Measurements from ENCODE around the gene SMARCA1. TPM values are rescaled to one million over a fixed set of nuclear protein-coding genes. Genes with fewer than 3 reads are reported as not detected.

The SMARCA1 gene
- total and polyA plus RNA-seq, 2 experiments from 2014 or later: 30.1 to 51.8 TPM

GRCh38 chrX:129493643-129494042 is 29.6 kb downstream of the SMARCA1 start (continued):
- no peak for TF ChIP-seq JUNB (IDR thresholded peaks at IDR 0.05; ENCODE audit: unreplicated experiment)

DNA sequence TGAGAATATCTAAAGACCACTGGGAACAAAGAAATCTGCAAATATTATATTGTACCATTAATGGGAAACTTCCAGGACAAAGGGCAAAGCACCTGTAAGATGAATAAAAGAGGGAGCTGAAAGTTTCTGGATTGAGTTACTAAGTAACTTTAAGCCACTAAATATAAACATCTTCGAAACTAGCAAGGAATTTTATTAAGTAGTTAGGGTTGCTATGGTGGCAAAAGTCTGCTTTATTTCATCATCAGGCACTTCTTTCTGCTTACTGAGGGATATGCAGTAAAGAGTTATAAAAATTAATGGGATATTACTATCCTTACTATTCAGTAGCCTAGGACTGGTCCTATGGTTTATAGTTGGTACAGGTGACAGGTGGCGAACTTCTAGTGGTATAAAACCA is 33.0 kb downstream of the SMARCA1 start:
- peaks cover 51% of the 10 kb centered on the region for H3K36me3 Mint-ChIP-seq (ENCODE audit: low read depth)
- Histone ChIP-seq H3K27ac (ENCODE audit: low read depth) (no peak overlapping the region), H2AFZ (no peak overlapping the region), H3K4me1 (ENCODE audit: insufficient read depth) (no peaks in the 10 kb centered on the region), H3K79me2 (replicated peaks; ENCODE audit: insufficient read depth) (no peaks in the 10 kb centered on the region), H3K4me2 (no peak overlapping the region), H3K27me3 (ENCODE audit: insufficient read depth) (no peaks in the 10 kb centered on the region), H3F3A (replicated peaks; ENCODE audit: low read depth) (no peaks in the 10 kb centered on the region), H3K4me3 (no peak overlapping the region), H3K36me3 (ENCODE audit: insufficient read depth) (peaks cover 3% of the 10 kb centered on the region), H4K20me1 (replicated peaks; ENCODE audit: insufficient read depth) (no peaks in the 10 kb centered on the region), H3K9me2 (ENCODE audit: insufficient read depth) (no peaks in the 10 kb centered on the region)
- H3K4me3 Mint-ChIP-seq: no peak overlapping the region
- no peak overlapping the region for H3K27ac Mint-ChIP-seq
- H3K27me3 Mint-ChIP-seq (ENCODE audit: insufficient read depth, low read depth, poor library complexity): no peaks in the 10 kb centered on the region
- no peak for TF ChIP-seq ZNF114 (CRISPR knock-in tag; IDR thresholded peaks at IDR 0.05)
- TF ChIP-seq EZH2 (IDR thresholded peaks at IDR 0.05; ENCODE audit: low read depth, unreplicated experiment): no peak
- TF ChIP-seq CTCF (conservative IDR thresholded peaks at IDR 0.05; ENCODE audit: low read depth in 2 of 2): no peak
- no peak for TF ChIP-seq REST (IDR thresholded peaks at IDR 0.05; ENCODE audit: unreplicated experiment)
- no peak for TF ChIP-seq STAT1 (IDR thresholded peaks at IDR 0.05; ENCODE audit: unreplicated experiment)
- no peak for TF ChIP-seq NANOG (IDR thresholded peaks at IDR 0.05; ENCODE audit: borderline replicate concordance)
- no peak for TF ChIP-seq POLR2AphosphoS5 (IDR thresholded peaks at IDR 0.05; ENCODE audit: low read depth)
- TF ChIP-seq ZNF331 (CRISPR knock-in tag; IDR thresholded peaks at IDR 0.05; ENCODE audit: low read depth): no peak
- TF ChIP-seq, protein P1, sequence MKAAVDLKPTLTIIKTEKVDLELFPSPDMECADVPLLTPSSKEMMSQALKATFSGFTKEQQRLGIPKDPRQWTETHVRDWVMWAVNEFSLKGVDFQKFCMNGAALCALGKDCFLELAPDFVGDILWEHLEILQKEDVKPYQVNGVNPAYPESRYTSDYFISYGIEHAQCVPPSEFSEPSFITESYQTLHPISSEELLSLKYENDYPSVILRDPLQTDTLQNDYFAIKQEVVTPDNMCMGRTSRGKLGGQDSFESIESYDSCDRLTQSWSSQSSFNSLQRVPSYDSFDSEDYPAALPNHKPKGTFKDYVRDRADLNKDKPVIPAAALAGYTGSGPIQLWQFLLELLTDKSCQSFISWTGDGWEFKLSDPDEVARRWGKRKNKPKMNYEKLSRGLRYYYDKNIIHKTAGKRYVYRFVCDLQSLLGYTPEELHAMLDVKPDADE (IDR thresholded peaks at IDR 0.05): no peak
- no peak for TF ChIP-seq JUNB (IDR thresholded peaks at IDR 0.05; ENCODE audit: unreplicated experiment)
- TF ChIP-seq EZH2phosphoT487 (IDR thresholded peaks at IDR 0.05; ENCODE audit: unreplicated experiment): no peak
- TF ChIP-seq ZNF462 (CRISPR knock-in tag; IDR thresholded peaks at IDR 0.05): no peak
- no peak for TF ChIP-seq CREB1 (CRISPR knock-in tag; IDR thresholded peaks at IDR 0.05; ENCODE audit: low read depth)
- no peaks in the 10 kb centered on the region for H3K4me1 Mint-ChIP-seq
- DNase-seq (ENCODE audit: low spot score) (no peak), ATAC-seq (no peak)
- no peaks in the 10 kb centered on the region for H3K9me3 Mint-ChIP-seq
